GM18870 (cell line): Measurements from ENCODE around the gene BMPR1B.

Experiments used
- ATAC-seq: cut with Tn5 transposase; IDR thresholded peaks from one replicate; pipeline ENCODE4 v1.9.1; 2021; ENCODE audit warnings: moderate library complexity; ENCODE audit not compliant: unreplicated experiment

The BMPR1B gene

DNA sequence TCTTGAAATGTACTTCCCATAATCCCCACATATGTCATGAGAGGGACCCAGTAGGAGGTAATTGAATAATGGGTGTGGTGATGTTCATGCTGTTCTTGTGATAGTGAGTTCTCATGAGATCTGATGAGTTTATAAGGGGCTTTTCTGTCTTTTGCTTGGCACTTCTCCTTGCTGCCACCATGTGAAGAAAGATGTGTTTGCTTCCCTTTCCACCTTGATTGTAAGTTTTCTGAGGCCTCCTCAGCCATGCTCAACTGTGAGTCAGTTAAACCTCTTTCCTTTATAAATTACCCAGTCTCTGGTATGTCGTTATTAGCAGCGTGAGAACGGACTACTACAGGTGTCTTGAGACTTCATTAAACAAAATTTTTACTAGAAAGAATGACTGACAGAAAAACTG is 323.2 kb downstream of the BMPR1B start:
- no peak for ATAC-seq

DNA sequence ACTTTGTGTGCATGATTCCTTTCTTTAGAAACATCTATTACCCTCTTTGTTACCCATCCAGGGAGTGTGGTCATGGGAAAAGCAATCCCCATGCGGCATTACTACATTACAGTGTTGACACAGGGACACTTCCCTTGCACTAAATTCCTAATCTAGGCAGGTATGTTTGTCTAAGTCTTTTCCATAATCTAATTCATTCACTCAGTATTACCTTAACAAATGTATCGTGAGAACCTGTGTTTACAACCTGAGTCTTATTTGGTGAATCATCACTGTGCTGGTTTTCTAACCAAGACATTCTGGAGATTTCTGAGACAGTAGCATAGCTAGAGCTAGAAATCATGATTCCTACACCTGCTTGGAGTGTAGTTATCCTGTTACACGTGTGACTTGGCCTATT is 326.8 kb downstream of the BMPR1B start:
- ATAC-seq = no peak

DNA sequence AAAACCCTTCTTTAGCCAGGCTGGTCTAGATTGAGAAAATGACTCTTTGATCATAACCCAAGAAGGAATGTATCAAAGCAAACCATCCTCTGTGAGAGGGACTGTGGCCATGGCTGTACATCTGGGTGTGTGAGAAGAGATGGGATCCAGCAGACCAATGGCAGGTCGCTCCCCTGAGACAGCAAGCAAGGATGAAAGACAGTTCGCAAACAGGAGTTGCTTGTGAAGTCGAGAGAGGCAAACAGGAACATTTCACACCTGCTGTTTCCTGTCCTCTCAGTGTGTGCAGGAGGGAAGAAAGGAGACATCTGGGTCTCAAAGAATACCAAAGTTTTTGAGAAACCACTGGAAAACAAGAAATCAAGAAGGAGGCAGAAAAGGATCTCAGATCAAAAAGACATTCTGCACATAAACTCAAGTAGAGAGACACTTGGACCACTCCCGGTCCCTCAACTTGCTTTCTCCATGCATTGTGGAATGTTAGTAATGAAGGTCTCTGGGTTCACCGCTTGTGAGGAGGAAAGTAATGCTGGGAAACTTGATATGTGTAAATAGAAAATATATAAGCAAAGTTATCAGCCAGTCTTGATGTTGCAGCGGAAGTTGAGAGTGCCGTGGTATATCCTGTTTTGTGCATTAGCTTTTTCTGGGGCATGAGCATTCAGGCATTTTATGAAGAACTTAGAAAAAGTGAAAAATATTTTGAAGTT is 327.5 kb downstream of the BMPR1B start:
- ATAC-seq = no peak

DNA sequence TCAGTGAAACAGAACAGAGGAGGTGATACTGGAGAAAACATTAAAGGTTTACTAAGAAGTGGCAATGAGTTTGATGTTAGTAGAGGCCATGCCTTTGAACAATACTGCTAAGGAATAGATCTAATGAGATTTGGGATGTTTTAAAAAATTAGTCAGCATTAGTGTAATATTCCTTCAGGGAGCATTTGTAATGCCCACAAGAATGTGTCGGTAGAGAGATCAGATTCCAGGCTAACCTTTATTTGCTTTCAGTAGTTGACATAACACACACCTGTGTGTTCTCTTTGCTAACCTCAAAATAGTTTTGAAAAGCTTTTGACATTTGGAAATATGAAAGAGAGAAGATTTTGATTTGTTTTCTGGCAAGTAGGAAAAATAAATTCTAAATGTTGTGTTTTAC is 328.8 kb downstream of the BMPR1B start:
- ATAC-seq = no peak

DNA sequence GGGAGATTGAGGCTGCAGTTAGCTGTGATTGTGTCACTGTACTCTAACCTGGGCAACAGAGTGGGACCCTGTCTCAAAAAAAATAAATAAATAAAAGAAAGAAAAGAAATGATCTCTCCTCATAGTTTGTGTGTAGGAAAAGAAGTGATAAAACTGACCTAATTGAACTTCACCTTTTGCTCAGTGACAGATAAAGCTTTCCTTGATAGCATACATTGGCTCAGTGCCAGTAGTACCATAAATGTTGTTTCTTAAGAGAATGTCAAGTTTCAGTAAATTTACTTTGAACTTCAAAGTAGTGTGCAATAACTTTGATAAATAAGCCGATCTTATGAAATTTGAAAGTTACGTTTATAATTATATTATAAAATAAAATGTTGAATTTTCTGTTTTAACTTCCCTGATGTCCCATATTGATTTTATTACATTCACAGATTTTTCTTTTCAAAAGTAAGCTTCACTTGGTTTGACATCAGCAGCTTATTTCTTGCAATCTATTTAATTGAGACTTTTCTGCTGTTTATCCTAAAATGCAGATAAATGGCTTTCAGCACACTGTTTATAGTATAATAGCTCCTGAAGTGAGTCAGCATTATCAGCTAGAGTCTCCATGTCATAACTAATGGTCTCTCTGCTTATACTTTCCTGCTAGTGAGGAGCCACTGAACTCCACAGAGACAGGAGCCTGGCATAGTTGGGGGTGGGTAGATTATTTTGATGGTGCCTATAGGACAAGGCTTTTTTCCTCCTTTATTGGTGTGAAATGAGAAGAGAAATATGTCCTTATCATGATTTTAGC is 330.1 kb downstream of the BMPR1B start:
- no peak for ATAC-seq

DNA sequence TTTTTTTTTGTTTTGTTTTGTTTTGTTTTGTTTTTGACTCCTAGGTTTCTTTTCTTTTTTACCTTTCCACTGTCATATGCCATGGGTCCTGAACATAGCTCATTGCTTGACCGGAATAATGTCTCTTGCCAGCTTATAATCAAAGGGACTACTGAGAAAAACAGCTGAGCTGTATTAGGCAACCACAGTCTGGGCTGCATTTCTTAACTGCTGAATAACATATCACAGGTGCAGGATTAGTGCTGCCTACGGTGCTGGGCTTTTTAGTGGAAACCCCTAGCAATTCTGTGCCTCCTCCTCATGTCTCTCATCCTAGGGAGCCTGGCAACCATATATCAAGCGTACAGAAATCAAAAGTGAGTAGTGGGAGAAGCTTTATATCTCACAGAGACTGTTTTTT is 333.5 kb downstream of the BMPR1B start:
- ATAC-seq = no peak

DNA sequence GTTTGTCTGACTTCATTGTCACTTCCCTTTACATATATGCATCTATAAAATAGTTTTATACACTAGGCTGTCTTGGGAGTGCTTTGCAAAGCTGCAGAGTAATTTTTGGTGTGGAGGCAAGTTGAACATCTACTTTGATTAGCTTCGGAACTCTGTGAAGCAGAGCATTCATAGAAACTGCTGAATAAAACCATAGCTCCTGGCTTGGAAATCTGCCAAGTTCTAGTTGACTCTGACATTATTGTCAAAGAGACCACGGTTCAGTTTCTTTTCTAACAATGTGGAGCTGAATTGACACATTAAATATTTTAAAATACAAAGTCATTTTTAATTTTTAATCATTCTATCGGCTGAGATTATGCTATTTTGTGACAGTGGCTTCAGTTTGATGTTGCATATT is 335.0 kb downstream of the BMPR1B start:
- no peak for ATAC-seq

DNA sequence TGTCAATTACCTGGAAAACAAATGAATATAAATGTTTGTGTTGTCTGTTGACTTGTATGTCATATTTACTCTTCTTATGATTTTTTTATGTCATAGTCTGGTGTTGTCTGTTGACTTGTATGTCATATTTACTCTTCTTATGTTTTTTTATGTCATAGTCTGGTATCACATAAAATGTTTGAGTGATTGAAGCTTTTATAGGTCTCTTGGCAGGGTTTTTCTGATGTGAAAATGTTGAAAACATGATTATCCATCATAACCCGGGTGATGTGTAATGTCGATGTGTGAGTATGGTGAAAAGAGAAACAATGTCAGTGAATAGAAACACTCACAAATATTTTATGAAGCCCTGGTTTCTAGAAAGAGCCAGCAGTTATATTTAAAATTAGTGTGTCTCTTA is 335.7 kb downstream of the BMPR1B start:
- ATAC-seq = no peak

DNA sequence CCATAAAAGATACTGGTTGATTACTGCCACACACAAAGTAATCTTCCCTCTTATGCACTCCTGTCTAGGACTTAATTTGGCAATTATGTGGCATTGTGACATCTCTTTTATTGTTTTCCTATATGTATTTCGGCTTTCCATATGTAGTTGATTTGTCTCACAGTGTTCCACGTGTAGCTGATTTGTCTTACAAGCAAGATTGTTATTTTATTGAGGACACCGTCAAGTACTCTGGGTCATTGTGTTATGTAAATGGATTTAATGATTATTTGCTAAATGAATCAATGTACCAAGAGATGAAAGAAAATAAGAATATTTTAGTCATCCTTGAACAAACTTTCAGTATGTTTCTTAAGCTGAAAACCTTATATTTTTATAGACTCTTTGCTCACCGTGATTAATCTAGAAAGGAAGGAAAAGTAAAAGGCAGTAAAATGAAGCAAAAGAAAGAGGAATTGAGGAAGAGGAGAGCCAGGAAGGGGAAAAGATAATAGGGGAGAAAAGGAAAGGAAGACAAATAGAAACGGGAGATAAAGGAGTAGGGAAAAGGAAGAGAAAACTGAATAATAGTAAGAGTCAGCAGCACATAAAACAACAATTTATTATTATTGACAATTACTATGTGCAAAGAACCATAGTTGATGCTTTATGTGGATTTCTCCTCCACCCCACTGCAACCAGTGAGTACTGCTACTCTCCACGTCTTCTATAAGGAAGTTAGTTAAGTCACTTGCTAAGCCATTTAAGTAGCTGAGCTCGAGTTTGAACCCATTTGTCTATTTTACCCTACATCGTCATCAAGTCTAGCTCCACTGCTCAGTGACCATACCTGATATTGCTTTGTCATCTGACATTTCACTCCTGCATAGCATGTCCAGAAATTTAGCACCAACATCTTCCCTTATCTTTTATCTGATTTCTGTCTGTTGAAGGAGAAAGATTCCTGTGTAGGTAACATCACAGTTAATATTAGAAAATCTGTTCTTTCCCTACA is 336.5 kb downstream of the BMPR1B start:
- ATAC-seq = no peak

DNA sequence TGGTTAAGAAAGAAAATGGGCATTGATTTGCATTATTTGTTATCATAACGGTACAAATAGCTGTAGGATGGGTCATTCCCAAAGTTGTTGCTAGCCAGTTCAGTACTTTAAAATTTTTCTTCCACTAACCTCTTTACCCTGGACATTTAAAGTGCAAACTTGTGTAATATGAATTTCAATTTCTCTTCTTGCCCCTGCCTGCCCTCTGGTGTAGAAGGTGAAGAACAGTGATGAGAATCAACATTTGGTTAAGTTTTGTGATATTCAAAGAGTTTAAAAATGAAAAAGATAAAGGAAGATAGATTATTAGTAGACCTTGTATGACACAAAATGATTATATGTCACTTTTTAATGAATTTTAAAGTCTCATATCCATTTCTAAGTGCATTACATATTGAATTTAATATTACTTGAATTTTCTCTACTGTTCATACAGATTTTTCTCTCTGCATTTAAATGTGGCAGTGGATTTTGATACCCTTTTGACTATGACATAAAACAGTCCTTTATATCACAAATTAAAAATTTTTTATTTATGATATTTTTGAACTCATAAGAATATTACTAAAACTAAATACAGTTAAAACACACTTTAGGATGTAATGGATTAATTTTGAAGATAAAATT is 337.7 kb downstream of the BMPR1B start:
- no peak for ATAC-seq

DNA sequence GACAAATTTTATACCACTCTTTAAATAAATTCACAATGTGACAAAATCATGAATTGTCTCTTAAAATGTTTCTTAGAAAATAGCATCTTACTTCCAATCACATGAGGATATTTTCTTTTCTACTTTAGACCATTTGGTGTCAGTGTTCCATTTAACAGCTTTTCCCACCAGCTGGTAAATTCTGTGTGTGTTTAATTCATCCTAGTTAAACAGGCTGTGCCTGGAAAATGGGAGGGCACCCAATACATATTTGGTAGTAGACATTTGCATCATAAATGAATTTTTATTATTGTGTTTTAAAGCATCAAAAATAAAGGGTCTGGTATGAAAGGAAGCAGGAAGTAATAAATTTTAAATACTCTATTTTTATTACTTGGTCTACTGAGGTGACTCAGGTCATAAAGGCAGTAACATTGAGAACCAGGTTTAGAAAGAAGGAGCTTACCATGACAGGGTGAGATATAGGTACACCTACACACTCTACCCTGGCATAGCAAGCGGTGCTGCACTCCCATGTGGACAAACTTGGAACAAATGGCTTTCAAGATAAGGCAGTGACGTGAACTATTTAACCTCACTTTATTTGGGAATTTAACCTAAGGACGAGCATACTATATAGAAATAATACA is 344.5 kb downstream of the BMPR1B start:
- ATAC-seq = no peak

DNA sequence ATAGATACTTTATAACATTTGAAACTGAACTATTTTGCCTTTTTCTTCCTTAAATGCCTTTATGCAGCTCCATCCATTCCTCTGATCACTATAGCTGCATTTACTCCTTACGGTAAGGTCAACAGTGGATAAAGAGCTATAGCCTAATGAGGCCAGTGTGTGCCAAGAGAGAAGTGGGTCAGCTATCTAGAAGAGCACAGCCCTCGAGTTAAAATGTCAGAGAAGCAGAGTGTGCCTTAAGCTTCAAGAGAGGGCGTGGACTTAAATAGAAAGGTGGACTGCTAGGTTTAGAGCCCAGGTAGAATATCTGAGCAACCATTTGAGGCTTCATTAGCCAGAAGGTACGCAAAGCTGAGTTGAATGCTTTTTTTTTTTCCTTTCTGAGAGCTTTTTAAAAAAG is 347.4 kb downstream of the BMPR1B start:
- no peak for ATAC-seq

DNA sequence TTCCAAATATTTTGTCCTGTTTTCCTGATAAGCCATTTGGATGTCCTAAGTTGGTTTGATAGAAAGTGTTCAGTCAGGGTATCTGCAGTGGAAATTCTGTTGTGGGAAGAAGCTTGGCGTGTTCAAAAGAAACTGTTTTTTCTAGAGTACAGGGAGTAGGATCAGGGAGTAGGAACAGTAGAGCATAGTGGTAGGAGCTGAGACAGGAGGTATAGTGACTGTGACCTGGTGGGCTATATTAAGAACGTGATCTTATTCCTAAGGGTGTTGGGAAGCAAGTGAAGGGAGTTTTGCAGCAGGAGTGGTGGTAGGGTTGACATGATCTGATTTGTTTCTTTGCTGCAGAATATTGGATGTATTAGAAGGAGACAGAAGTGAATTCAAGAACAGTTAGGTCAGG is 348.2 kb downstream of the BMPR1B start:
- ATAC-seq = no peak

DNA sequence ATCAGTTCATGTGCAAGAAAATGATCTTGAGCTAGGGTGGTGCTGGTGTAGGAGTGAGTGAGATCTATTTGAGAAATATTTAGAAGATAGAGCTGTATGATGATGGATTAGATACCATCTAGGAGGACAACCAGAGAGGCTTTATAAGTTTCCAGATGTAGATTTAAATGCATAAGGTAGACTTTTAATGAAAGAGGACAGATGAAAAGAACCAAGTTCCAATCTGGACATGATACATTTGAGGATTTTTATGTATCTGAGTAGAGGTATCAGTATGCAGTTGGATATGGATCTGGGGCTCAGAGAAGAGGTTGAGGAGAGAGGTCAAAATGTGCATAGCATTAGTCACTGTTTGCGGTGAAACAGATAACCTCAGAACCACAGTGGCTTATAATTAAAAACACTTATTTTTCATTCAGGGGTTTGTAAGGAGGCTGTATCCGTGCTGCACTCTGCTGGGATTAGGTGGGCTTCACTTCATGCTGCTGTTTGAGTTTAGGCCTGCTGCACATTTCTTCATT is 348.7 kb downstream of the BMPR1B start:
- ATAC-seq = no peak

DNA sequence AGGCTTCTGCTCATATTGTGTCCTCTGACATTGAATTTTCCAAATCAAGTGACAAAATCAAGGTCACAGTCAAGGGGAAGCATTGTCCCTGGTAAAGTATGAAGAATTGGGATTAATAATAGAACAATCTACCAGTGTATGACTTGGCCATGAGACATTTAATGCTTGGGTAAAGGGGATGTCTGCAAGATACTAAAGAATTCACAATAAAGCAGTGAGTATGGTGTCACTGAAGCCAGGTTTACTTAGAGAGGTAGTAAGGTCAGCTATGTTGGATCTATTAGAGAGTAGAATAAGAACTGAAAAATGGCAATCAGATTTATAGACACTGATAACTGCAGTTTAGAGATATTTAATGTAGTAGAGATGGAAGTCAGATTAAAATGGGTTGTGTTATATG is 349.2 kb downstream of the BMPR1B start:
- no peak for ATAC-seq

DNA sequence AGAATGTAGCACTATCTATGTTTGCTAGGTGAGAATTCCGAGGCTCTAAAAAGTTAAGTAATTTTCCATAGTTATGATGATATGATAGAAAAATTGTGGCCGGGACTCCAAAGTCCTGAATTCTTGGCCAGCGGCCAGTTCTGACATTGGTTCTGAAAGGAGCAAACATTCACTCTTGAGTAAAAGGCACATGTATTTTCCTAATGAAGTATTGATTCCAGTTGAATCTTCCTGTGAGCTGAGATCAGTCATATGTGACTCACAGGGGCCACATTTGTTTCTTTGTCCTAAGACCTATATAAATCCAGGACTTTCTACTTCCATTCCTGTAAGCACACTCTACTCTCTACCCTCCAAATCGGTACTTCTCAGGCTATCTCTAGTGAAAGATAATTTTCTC is 349.9 kb downstream of the BMPR1B start:
- no peak for ATAC-seq

DNA sequence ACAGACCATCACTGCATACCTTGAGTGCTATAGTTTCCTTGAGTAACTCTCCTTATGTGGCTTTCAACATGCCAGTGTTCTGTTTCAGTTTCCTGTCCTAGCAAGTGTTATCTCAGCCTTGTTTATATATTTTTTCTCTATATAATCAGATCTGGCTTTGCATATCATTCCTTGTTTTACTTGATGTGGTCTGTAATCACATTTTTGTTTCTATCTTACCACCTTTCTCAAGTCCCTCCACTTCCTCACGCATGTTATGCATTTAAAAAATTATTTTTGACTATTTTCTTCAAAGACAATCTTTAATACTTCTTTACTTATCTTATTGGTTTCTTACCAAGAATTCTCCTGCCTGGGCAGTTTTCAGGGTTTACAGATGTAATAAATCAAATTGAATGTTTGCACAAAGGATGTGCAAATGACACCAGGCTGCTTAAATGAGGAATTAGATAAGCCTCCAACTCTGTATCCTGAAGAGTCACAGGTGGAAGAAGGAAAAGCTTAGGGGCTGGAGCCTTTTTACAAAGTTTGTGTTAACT is 351.2 kb downstream of the BMPR1B start:
- no peak for ATAC-seq

DNA sequence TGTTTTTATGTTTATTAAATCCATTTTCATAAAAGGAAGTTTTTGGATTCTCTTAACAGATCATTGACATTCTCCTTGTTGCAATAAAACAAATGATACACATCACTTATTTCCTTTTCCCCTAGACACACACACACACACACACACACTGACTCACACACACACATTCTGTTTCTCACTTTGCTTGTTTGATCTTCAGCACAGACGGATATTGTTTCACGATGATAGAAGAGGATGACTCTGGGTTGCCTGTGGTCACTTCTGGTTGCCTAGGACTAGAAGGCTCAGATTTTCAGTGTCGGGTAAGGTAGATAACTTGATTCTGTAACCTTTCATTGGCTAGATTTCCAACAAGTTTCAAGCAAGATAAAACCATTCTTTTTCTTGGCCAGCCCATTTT is 356.8 kb downstream of the BMPR1B start:
- ATAC-seq = no peak

DNA sequence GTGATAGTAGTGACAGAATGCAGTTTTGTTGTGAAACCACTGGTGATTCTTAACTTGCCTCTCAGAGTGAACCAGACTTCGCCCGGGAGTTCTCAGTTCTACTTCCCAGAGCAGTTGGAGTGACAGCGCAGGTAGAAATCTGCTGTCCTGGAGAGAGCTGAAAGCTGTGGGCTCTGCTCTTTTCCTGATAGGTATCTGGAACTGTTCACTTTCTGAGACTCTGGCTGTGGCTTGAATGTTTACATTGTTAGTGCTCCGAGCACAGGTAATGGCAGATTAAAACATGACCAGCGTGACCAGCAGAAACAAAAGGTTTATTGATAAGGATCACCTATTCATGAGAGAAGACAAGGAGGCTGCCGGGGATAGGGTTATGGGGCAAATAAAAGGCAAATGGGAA is 360.7 kb downstream of the BMPR1B start:
- no peak for ATAC-seq

DNA sequence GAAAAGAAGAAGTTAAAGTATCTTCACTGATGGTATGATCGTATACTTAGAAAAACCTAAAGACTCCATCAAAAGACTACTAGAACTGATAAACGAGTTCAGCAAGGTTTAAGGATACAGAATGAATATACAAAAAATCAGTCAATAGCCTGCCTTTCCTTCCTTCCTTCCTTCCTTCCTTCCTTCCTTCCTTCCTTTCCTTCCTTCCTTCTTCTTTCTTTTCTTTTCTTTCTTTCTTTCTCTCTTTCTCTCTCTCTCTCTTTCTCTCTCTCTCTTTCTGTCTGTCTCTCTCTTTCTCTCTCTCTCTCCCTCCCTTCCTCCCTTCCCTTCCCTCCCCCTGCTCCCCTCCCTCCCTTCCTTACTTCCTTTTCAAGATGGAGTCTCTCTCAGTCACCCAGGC is 362.7 kb downstream of the BMPR1B start:
- no peak for ATAC-seq
